Psoas muscle (tissue), 8 donors: Measurements from ENCODE around the gene SLIT3. TPM values are rescaled to one million over a fixed set of nuclear protein-coding genes. Genes with fewer than 3 reads are reported as not detected.
"Not testable (repeated sequence)": the region's sequence is repeated elsewhere in the genome, so short reads cannot be mapped to it uniquely, and the experiment has no call there.

Experiments used
- ATAC-seq, 4 donors: fragments of 200-7000 bp; cut with Tn5 transposase; one replicate each; pipeline ENCODE4 v1.9.1; 2020; ENCODE audit warnings: moderate library complexity in 3 of 4, mild to moderate bottlenecking in 2 of 4
- DNase-seq, 2 donors: peaks; one replicate each; pipeline ENCODE4 v3.0.0-alpha.2; 2020
- H3K27ac ChIP-seq: fragments of 200-600 bp; one replicate; pipeline ENCODE4 v1.8.0; 2022
- H3K27me3 ChIP-seq, 3 donors: fragments of 200-600 bp in 1 of 3; one replicate each; pipeline versions ENCODE4 v1.6.1 to v1.8.0; 2013 to 2022; ENCODE audit warnings: low read length in 2 of 3, mild to moderate bottlenecking in 2 of 3, moderate library complexity in 1 of 3; ENCODE audit not compliant: insufficient read depth in 3 of 3
- H3K36me3 ChIP-seq, 2 donors: fragments of 200-600 bp in 1 of 2; one replicate each; pipeline versions ENCODE4 v1.6.1 to v1.8.0; 2013 to 2022; ENCODE audit warnings: low read depth in 1 of 2, mild to moderate bottlenecking in 1 of 2, moderate library complexity in 1 of 2; ENCODE audit not compliant: insufficient read depth in 1 of 2
- H3K4me1 ChIP-seq: fragments of 200-600 bp; one replicate; pipeline ENCODE4 v1.8.0; 2022
- H3K4me3 ChIP-seq: fragments of 200-600 bp; one replicate; pipeline ENCODE4 v1.8.0; 2022; ENCODE audit warnings: mild to moderate bottlenecking
- H3K9me3 ChIP-seq: fragments of 200-600 bp; one replicate; pipeline ENCODE4 v1.8.0; 2022
- CTCF ChIP-seq: fragments of 200-600 bp; IDR thresholded peaks from one replicate; pipeline ENCODE4 v1.8.0; 2022; ENCODE audit warnings: antibody characterized with exemption
- WGBS, 3 donors: extraction: QIAGEN DNeasy Blood & Tissue Kit; methylation state at CpG; one replicate each; pipeline versions ENCODE4 v1.1.6 to v1.1.7; 2013; 5-methylcytosine and 5-hydroxymethylcytosine counted together
- intact Hi-C, 2 donors: fragments of 100-400 bp; cut with DNase I; formaldehyde crosslinking; loops; one replicate each; pipeline versions ENCODE4 v1.11.0 to v1.14.2; 2022
- polyA plus RNA-seq, 3 donors: library from polyadenylated mRNA; stranded (reverse); fragments of 200-250 nt; gene quantifications; one replicate each; pipeline ENCODE4 v1.2.3, GENCODE V29; 2013
- total RNA-seq, 4 donors: library from RNA; stranded (reverse); fragmentation: NEBNext Ultra II Directional in 2 of 4; extraction: Animal tissue kit (Norgen Biotek cat#: 25700) in 2 of 4; gene quantifications; one replicate each; pipeline versions ENCODE4 v1.2.1 to v1.2.4, GENCODE V29; 2021 to 2023
- donor health status: healthy with polysubstance abuse.
- donor health status: DM: no; HTN: no; CAD: no; lungs with moderate emphysema.
- donor health status: Bipolar disorder and iron deficiency.
- donor health status: healthy.
- donor health status: DM: yes; HTN: yes; CAD: no.
- donor health status: DM: no; HTN: no; CAD: no.
- donor health status: DM: no; HTN: no; CAD: no.
- donor health status: DM: yes; HTN: yes; CAD: no.

Gene SLIT3
- total and polyA plus RNA-seq, 7 donors = 0.81 to 5.9 (median 2.1) TPM

- intact Hi-C loops = no loop called here
- WGBS, 3 donors = 54 to 60% (median 60%) methylated on average over 17 to 19 of the region's 19 CpGs
- TF ChIP-seq CTCF = peak; percentile 31
- Histone ChIP-seq H3K4me3 (no peak overlapping the region), H3K27ac (no peak overlapping the region), H3K36me3 (no peaks in the 10 kb centered on the region), H3K27me3 (no peaks in the 10 kb centered on the region), H3K4me1 (no peaks in the 10 kb centered on the region), H3K9me3 (no peaks in the 10 kb centered on the region)
- DNase-seq (no peak), ATAC-seq (no peak)
Observed at GRCh38 chr5:168747987-168748777, 552.8 kb downstream of the SLIT3 start.

- H3K36me3 ChIP-seq = no peaks in the 10 kb centered on the region
- intact Hi-C loops = no loop called here
- 82 to 88% (median 84%) methylated on average over 11 of the region's 11 CpGs for WGBS, 3 donors
- TF ChIP-seq CTCF = no peak
- no peaks in the 10 kb centered on the region for H3K9me3 ChIP-seq
- no peaks in the 10 kb centered on the region for H3K4me1 ChIP-seq
- no peak overlapping the region for H3K4me3 ChIP-seq
- DNase-seq = no peak
- ATAC-seq = no peak
- H3K27me3 ChIP-seq = no peaks in the 10 kb centered on the region
- no peak overlapping the region for H3K27ac ChIP-seq
Observed at GRCh38 chr5:168746893-168747640, 553.9 kb downstream of the SLIT3 start.

GRCh38 chr5:168746126-168746892 lies 554.6 kb downstream of the SLIT3 start:
- H3K27ac ChIP-seq, H3K4me3 ChIP-seq, DNase-seq, H3K4me1 ChIP-seq, ATAC-seq, intact Hi-C loops, H3K9me3 ChIP-seq, H3K36me3 ChIP-seq, H3K27me3 ChIP-seq: not testable (repeated sequence)
- 93 to 96% (median 95%) methylated on average over 6 to 10 of the region's 10 CpGs for WGBS, 3 donors

- 92 to 96% (median 93%) methylated on average over 7 of the region's 7 CpGs for WGBS, 3 donors
- H3K36me3 ChIP-seq = no peaks in the 10 kb centered on the region
- no peak overlapping the region for H3K4me3 ChIP-seq
- intact Hi-C loops = no loop called here
- ATAC-seq (no peak), DNase-seq (no peak)
- no peak for TF ChIP-seq CTCF
- no peak overlapping the region for H3K27ac ChIP-seq
- H3K9me3 ChIP-seq = no peaks in the 10 kb centered on the region
- H3K4me1 ChIP-seq = no peaks in the 10 kb centered on the region
- H3K27me3 ChIP-seq = no peaks in the 10 kb centered on the region
Observed at GRCh38 chr5:168743617-168744016, 557.3 kb downstream of the SLIT3 start.

- H3K4me1 ChIP-seq, H3K9me3 ChIP-seq, ATAC-seq, H3K4me3 ChIP-seq, intact Hi-C loops, H3K36me3 ChIP-seq, H3K27me3 ChIP-seq, H3K27ac ChIP-seq, DNase-seq: not testable (repeated sequence)
- WGBS, 3 donors = 65 to 73% (median 71%) methylated on average over 2 of the region's 2 CpGs
Observed at GRCh38 chr5:168742311-168742710, 558.6 kb downstream of the SLIT3 start.
